Activated CD4-positive, alpha-beta T cell treated with anti-CD3 and anti-CD28 coated beads for 36 hours (primary cell): Measurements from ENCODE around the gene CD48. TPM values are rescaled to one million over a fixed set of nuclear protein-coding genes. Genes with fewer than 3 reads are reported as not detected.
"Not testable (repeated sequence)": the region's sequence is repeated elsewhere in the genome, so short reads cannot be mapped to it uniquely, and the experiment has no call there.

Experiments
- ATAC-seq: fragments of 200-7000 bp; cut with Tn5 transposase; one replicate; pipeline ENCODE4 v1.10.0; 2021; ENCODE audit warnings: mild to moderate bottlenecking, moderate library complexity
- CTCF ChIA-PET: fragments of 350-600 bp; sonication (Branson Sonifier 250); formaldehyde crosslinking; loops from one replicate; lab custom pipeline; 2021; ENCODE audit warnings: antibody characterized with exemption; lab: Charles Lee
- POLR2A ChIA-PET: fragments of 350-600 bp; sonication (Branson Sonifier 250); formaldehyde crosslinking; loops from one replicate; lab custom pipeline; 2021; ENCODE audit warnings: antibody characterized with exemption, inconsistent platforms; lab: Charles Lee
- DNase-seq: peaks from one replicate; pipeline ENCODE4 v3.0.0-alpha.2; 2020
- H3K27ac Mint-ChIP-seq: one replicate; pipeline ENCODE4 v1.8.0; 2021; ENCODE audit warnings: mixed read lengths
- H3K27me3 Mint-ChIP-seq: one replicate; pipeline ENCODE4 v1.8.0; 2021; ENCODE audit warnings: mixed read lengths
- H3K36me3 Mint-ChIP-seq: one replicate; pipeline ENCODE4 v1.8.0; 2021; ENCODE audit warnings: low read depth, mixed read lengths
- H3K4me1 Mint-ChIP-seq: one replicate; pipeline ENCODE4 v1.8.0; 2021; ENCODE audit warnings: mixed read lengths
- H3K4me3 Mint-ChIP-seq: one replicate; pipeline ENCODE4 v1.8.0; 2021; ENCODE audit warnings: mild to moderate bottlenecking, moderate library complexity, mixed read lengths
- H3K9me3 Mint-ChIP-seq: one replicate; pipeline ENCODE4 v1.8.0; 2021; ENCODE audit warnings: low read depth, mixed read lengths
- intact Hi-C, 2 experiments: fragments of 100-400 bp; cut with DNase I in 1 of 2; cut with micrococcal nuclease in 1 of 2; formaldehyde crosslinking; loops; one replicate each; pipeline versions ENCODE4 v1.14.2 to v1.15.1; 2022 to 2024; cut with DNase I, micrococcal nuclease
- total RNA-seq, 2 experiments: library from RNA; stranded (reverse); gene quantifications; one replicate each; pipeline ENCODE4 v1.2.3, GENCODE V29; 2021

CD48 gene
- total RNA-seq, 2 experiments from 2014 or later = 180 to 217 TPM

DNA sequence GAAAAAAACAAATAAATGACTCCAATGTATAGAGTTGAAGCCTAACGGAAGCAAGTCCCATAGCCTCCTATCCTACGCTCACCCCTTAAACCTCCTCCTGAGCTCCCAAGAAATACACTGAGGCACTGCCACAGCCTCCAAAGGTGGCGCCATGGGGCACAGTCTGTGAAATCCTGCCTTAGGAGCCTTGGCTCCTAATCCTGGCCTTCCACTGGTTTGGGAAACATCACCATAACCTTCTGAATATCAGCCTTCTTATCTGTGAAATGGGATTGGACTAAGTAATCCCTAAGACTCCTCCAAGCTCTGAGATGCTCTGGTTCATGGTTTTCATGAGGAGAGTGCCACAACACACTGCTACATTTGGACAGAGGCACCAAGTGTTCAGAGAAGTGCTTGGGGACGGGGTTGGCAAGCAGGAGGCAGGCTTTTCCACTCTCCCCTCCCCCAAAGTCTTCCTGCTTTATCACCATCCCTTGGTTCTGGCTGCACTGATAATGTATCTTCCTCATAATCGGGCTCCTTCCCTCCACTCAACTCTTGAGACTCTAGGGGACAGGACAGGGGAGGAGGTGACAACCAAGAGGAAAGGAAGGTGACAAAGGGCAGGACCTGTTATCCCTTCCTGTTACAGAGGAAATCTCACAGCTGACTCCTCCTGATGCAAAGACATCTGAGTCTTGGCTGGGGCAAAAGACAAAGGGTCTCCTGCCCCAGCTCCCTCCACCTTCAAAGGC lies 30.2 kb upstream of the CD48 start:
- Mint-ChIP-seq H3K27ac (peak overlapping the region; percentile 89), H3K4me1 (peaks cover 79% of the 10 kb centered on the region), H3K36me3 (peaks cover 32% of the 10 kb centered on the region), H3K4me3 (peak overlapping the region; percentile 72), H3K9me3 (peaks cover 6% of the 10 kb centered on the region), H3K27me3 (no peaks in the 10 kb centered on the region)
- DNase-seq = no peak
- ChIA-PET CTCF (interaction anchor here (0.5 to 3.6 kb wide), 5 partner anchors 26 to 355 kb away, joined by 3 to 26 read pairs (median 3); no protein-coding TSS in a partner anchor), POLR2A (no interaction called here)
- intact Hi-C loops = no loop called here
- ATAC-seq = no peak

DNA sequence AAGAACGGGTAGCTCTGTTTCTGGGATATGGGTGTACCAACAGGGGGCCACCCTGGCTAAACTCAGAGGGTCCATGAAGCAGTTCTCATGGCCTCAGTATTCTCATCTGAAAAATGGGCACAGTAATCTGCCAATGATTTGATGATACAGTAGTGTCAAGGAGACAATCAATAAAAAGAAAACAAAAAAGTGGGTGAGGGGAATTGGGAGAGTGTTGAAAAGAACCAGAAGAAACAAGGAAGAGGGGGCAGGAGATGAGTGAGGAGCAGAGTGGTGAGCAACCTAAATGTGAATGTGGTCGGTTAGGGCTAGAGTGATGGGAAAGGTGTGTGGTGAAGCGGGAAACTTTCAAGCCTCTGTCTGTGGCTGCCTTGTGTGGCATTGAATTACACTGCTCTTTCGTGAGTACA lies 29.5 kb upstream of the CD48 start:
- Mint-ChIP-seq H3K27ac (peak overlapping the region; percentile 75), H3K27me3 (no peaks in the 10 kb centered on the region), H3K4me1 (peaks cover 74% of the 10 kb centered on the region), H3K4me3 (peak overlapping the region; percentile 72), H3K36me3 (peaks cover 38% of the 10 kb centered on the region), H3K9me3 (peaks cover 8% of the 10 kb centered on the region)
- intact Hi-C loops = no loop called here
- ChIA-PET CTCF (interaction anchor here (0.5 to 1.8 kb wide), 4 partner anchors 27 to 356 kb away, joined by 3 to 5 read pairs (median 3); no protein-coding TSS in a partner anchor), POLR2A (no interaction called here)
- no peak for DNase-seq
- no peak for ATAC-seq

- POLR2A ChIA-PET = interaction anchor here (0.5 kb wide), 1 partner anchor 75 kb away, joined by 3 read pairs; no protein-coding TSS in a partner anchor
- ATAC-seq (no peak), DNase-seq (no peak)
- no peaks in the 10 kb centered on the region for H3K27me3 Mint-ChIP-seq
- peaks cover 69% of the 10 kb centered on the region for H3K4me1 Mint-ChIP-seq
- peak overlapping the region; percentile 83 for H3K27ac Mint-ChIP-seq
- CTCF ChIA-PET = interaction anchor here (0.7 to 1.8 kb wide), 3 partner anchors 36 to 139 kb away, joined by 3 to 5 read pairs (median 3); no protein-coding TSS in a partner anchor
- H3K9me3 Mint-ChIP-seq = peaks cover 11% of the 10 kb centered on the region
- H3K4me3 Mint-ChIP-seq = peak overlapping the region; percentile 72
- intact Hi-C loops = no loop called here
- H3K36me3 Mint-ChIP-seq = peaks cover 41% of the 10 kb centered on the region
Measured at GRCh38 chr1:160740133-160740688, 28.6 kb upstream of the CD48 start.

GRCh38 chr1:160739098-160739511 lies 27.5 kb upstream of the CD48 start, which contains the start of gene SLAMF7:
Gene SLAMF7 (plus strand): TSS chr1:160739247. CDS start chr1:160739302, 55 bp downstream.
- peak within 1 kb of the TSS; percentile 72 for H3K4me3 Mint-ChIP-seq
- ATAC-seq = peak; percentile 76
- H3K27me3 Mint-ChIP-seq = no peaks in the 10 kb centered on the region
- peaks cover 45% of the 10 kb centered on the region for H3K36me3 Mint-ChIP-seq
- peaks cover 20% of the 10 kb centered on the region for H3K9me3 Mint-ChIP-seq
- CTCF ChIA-PET = interaction anchor here (0.8 to 2.4 kb wide), 9 partner anchors 8 to 121 kb away, joined by 3 to 21 read pairs (median 7); partner anchors contain the start of gene CD48
- H3K27ac Mint-ChIP-seq = peak within 1 kb of the TSS; percentile 85
- intact Hi-C loops = no loop called here
- POLR2A ChIA-PET = no interaction called here
- H3K4me1 Mint-ChIP-seq = peaks cover 69% of the 10 kb centered on the region
- peak; percentile 61 for DNase-seq

DNA sequence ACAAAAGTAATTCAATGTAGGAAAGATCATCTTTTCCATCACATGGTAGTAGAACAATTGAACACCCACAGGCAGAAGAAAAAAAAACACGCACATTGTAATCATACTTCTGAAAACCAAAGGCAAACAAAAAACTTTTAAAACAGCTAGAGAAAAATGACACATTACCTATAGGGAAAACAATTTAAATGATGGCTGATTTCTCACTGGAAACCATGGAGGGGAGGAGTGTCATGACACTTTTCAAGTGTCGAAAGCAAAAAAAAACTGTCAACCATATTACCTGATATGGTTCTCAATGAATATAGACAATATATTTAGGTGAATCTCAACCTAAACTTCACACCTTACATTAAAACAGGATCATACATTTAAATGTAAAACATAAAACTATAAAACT lies 26.6 kb upstream of the CD48 start:
- ATAC-seq (no peak), DNase-seq (no peak)
- POLR2A ChIA-PET = interaction anchor here (0.6 to 0.7 kb wide), 2 partner anchors 10 to 62 kb away, joined by 3 read pairs; no protein-coding TSS in a partner anchor
- H3K9me3 Mint-ChIP-seq = peaks cover 25% of the 10 kb centered on the region
- intact Hi-C loops = no loop called here
- no peak overlapping the region for H3K4me3 Mint-ChIP-seq
- CTCF ChIA-PET = interaction anchor here (0.8 to 2.4 kb wide), 9 partner anchors 9 to 120 kb away, joined by 3 to 21 read pairs (median 7); partner anchors contain the start of gene CD48
- H3K27me3 Mint-ChIP-seq = no peaks in the 10 kb centered on the region
- H3K36me3 Mint-ChIP-seq = peaks cover 54% of the 10 kb centered on the region
- H3K27ac Mint-ChIP-seq = peak overlapping the region; percentile 85
- H3K4me1 Mint-ChIP-seq = peaks cover 69% of the 10 kb centered on the region

- DNase-seq (no peak), ATAC-seq (no peak)
- CTCF ChIA-PET = interaction anchor here (1.9 kb wide), 1 partner anchor 34 kb away, joined by 11 read pairs; no protein-coding TSS in a partner anchor
- H3K27ac Mint-ChIP-seq = peak overlapping the region; percentile 64
- peaks cover 54% of the 10 kb centered on the region for H3K4me1 Mint-ChIP-seq
- peaks cover 40% of the 10 kb centered on the region for H3K9me3 Mint-ChIP-seq
- intact Hi-C loops = no loop called here
- peaks cover 51% of the 10 kb centered on the region for H3K36me3 Mint-ChIP-seq
- H3K27me3 Mint-ChIP-seq = no peaks in the 10 kb centered on the region
- POLR2A ChIA-PET = no interaction called here
- H3K4me3 Mint-ChIP-seq = peak overlapping the region; percentile 11
Measured at GRCh38 chr1:160734301-160734700, 22.7 kb upstream of the CD48 start.

DNA sequence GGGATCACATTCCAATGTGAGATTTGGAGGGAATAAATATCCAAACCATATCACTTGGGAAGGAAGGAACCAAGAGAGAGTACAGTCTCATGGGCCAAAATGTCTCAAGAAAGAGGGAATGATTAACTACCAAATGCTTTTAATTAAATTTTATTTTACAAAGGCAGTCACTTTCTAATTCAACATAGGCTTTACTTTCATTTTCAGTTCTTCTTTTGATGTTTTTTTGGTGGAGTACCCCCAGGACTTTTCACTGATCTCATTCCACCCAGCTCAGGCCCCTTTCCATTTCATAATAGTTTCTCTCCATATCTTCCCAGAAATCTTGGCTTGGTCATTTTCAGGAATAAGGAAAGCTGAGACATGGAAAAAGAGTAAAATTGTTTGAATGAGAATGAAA lies 22.3 kb upstream of the CD48 start:
- ChIA-PET POLR2A (no interaction called here), CTCF (interaction anchor here (1.2 to 2.0 kb wide), 5 partner anchors 11 to 101 kb away, joined by 3 to 11 read pairs (median 5); no protein-coding TSS in a partner anchor)
- H3K4me3 Mint-ChIP-seq = peak overlapping the region; percentile 11
- H3K4me1 Mint-ChIP-seq = peaks cover 50% of the 10 kb centered on the region
- H3K27ac Mint-ChIP-seq = peak overlapping the region; percentile 64
- intact Hi-C loops = no loop called here
- ATAC-seq (no peak), DNase-seq (no peak)
- no peaks in the 10 kb centered on the region for H3K27me3 Mint-ChIP-seq
- peaks cover 51% of the 10 kb centered on the region for H3K36me3 Mint-ChIP-seq
- peaks cover 40% of the 10 kb centered on the region for H3K9me3 Mint-ChIP-seq

GRCh38 chr1:160731990-160732389 lies 20.4 kb upstream of the CD48 start:
- no peaks in the 10 kb centered on the region for H3K27me3 Mint-ChIP-seq
- peaks cover 39% of the 10 kb centered on the region for H3K4me1 Mint-ChIP-seq
- intact Hi-C loops = no loop called here
- H3K27ac Mint-ChIP-seq = peak overlapping the region; percentile 64
- ATAC-seq (no peak), DNase-seq (no peak)
- H3K36me3 Mint-ChIP-seq = peaks cover 45% of the 10 kb centered on the region
- no peak overlapping the region for H3K4me3 Mint-ChIP-seq
- peaks cover 36% of the 10 kb centered on the region for H3K9me3 Mint-ChIP-seq
- ChIA-PET CTCF (interaction anchor here (1.5 to 2.0 kb wide), 3 partner anchors 51 to 220 kb away, joined by 3 to 8 read pairs (median 5); no protein-coding TSS in a partner anchor), POLR2A (no interaction called here)

- H3K9me3 Mint-ChIP-seq = peaks cover 34% of the 10 kb centered on the region
- H3K27me3 Mint-ChIP-seq, DNase-seq, ATAC-seq, H3K27ac Mint-ChIP-seq, intact Hi-C loops, H3K4me3 Mint-ChIP-seq, POLR2A ChIA-PET: not testable (repeated sequence)
- CTCF ChIA-PET = interaction anchor here (1.5 kb wide), 1 partner anchor 100 kb away, joined by 3 read pairs; no protein-coding TSS in a partner anchor
- peaks cover 41% of the 10 kb centered on the region for H3K36me3 Mint-ChIP-seq
- peaks cover 39% of the 10 kb centered on the region for H3K4me1 Mint-ChIP-seq
Measured at GRCh38 chr1:160731564-160731963, 19.9 kb upstream of the CD48 start.

DNA sequence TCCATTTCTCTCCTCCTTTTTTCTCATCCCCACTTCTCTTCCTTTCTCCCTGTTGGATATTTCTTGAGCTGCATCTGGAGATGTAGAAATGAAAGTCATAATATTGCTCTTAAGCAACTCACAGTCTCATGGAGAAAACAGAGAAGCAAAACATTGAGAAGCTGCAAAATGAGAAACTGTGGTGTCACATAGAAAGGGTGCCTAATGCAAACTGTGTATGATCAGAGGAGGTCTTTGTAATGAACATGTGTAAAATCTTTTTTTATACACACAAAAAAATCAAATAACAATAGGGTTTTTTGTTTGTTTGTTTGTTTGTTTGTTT lies 15.7 kb upstream of the CD48 start:
- intact Hi-C loops = loop anchor here (1.0 to 5.0 kb wide), 9 partner anchors 14 to 265 kb away; partner anchors contain the start of gene ITLN1 (in 1 of the 2)
- H3K36me3 Mint-ChIP-seq = peaks cover 7% of the 10 kb centered on the region
- H3K4me3 Mint-ChIP-seq = no peak overlapping the region
- H3K27ac Mint-ChIP-seq = no peak overlapping the region
- CTCF ChIA-PET = interaction anchor here (0.7 to 8.5 kb wide), 33 partner anchors 9 to 235 kb away, joined by 3 to 176 read pairs (median 6); partner anchors contain the start of genes CD48, ITLN1, ITLN2 and LY9
- ATAC-seq = no peak
- POLR2A ChIA-PET = no interaction called here
- H3K4me1 Mint-ChIP-seq = peaks cover 30% of the 10 kb centered on the region
- H3K27me3 Mint-ChIP-seq = no peaks in the 10 kb centered on the region
- peaks cover 7% of the 10 kb centered on the region for H3K9me3 Mint-ChIP-seq
- DNase-seq = no peak
